Peyer's patch (tissue), 4 donors: ENCODE measurements around the gene IFFO2.

Source experiments
- CTCF ChIP-seq, 6 experiments: fragments of 450-650 bp in 4 of 6; fragments of 200-600 bp in 2 of 6; sonication (generic) in 1 of 6; IDR thresholded peaks; one replicate each; pipeline ENCODE4 v1.5.1; 2017 to 2019; ENCODE audit warnings: antibody characterized with exemption in 6 of 6, mild to moderate bottlenecking in 3 of 6, moderate library complexity in 1 of 6
- POLR2A ChIP-seq, 2 donors: fragments of 450-650 bp; IDR thresholded peaks; one replicate each; pipeline ENCODE4 v1.5.1; 2017; ENCODE audit warnings: antibody characterized with exemption in 2 of 2, mild to moderate bottlenecking in 2 of 2, moderate library complexity in 2 of 2

GRCh38 chr1:18934205-18935000 is 22.1 kb downstream of the IFFO2 start:
- TF ChIP-seq CTCF (IDR thresholded peaks at IDR 0.05) = no peak
- no peak for TF ChIP-seq POLR2A (IDR thresholded peaks at IDR 0.05)
